Loucy (cell line): ENCODE data around the gene KIAA1210.
A peak's percentile ranks its signal among the peaks of the same experiment; 100 is the strongest.

Source experiments
- H2AFZ ChIP-seq: fragments of 200-600 bp; sonication (generic); 2 replicates; pipeline ENCODE4 v1.6.0; 2016; ENCODE audit warnings: antibody characterized with exemption, mild to moderate bottlenecking, low read length, moderate library complexity
- H3F3A ChIP-seq: fragments of 200-600 bp; 2 replicates; pipeline ENCODE4 v1.6.0; 2016; ENCODE audit warnings: antibody characterized with exemption, low read depth, mild to moderate bottlenecking
- H3K27me3 ChIP-seq: fragments of 200-600 bp; sonication (generic); 2 replicates; pipeline ENCODE4 v1.6.1; 2014; ENCODE audit warnings: low read length, mild to moderate bottlenecking; ENCODE audit not compliant: insufficient read depth, poor library complexity, severe bottlenecking
- H3K36me3 ChIP-seq: fragments of 200-600 bp; sonication (generic); 2 replicates; pipeline ENCODE4 v1.6.1; 2016; ENCODE audit warnings: low read length; ENCODE audit not compliant: insufficient read depth
- H3K4me1 ChIP-seq: fragments of 200-600 bp; sonication (generic); 2 replicates; pipeline ENCODE4 v1.5.1; 2014; ENCODE audit warnings: low read length, mild to moderate bottlenecking; ENCODE audit not compliant: insufficient read depth, poor library complexity, severe bottlenecking
- H3K4me2 ChIP-seq: fragments of 200-600 bp; sonication (generic); 2 replicates; pipeline ENCODE4 v1.6.0; 2014; ENCODE audit warnings: antibody characterized with exemption, low read length, low read depth, mild to moderate bottlenecking; ENCODE audit not compliant: poor library complexity, severe bottlenecking
- H3K4me3 ChIP-seq: fragments of 200-600 bp; sonication (generic); 2 replicates; pipeline ENCODE4 v1.5.1; 2014; ENCODE audit warnings: low read length, mild to moderate bottlenecking, mixed read lengths; ENCODE audit not compliant: poor library complexity, severe bottlenecking
- H3K79me2 ChIP-seq: fragments of 200-600 bp; sonication (generic); 2 replicates; pipeline ENCODE4 v1.6.1; 2014; ENCODE audit warnings: low read length; ENCODE audit not compliant: insufficient read depth
- H3K9ac ChIP-seq: fragments of 200-600 bp; sonication (generic); 2 replicates; pipeline ENCODE4 v1.6.0; 2014; ENCODE audit warnings: mild to moderate bottlenecking, low read depth, low read length, moderate library complexity; ENCODE audit not compliant: poor library complexity, severe bottlenecking
- H3K9me2 ChIP-seq: fragments of 200-600 bp; sonication (generic); replicated peaks from 2 replicates; pipeline ENCODE4 v1.6.1; 2016; ENCODE audit warnings: low read depth, low read length, mixed read lengths
- H3K9me3 ChIP-seq: fragments of 200-600 bp; sonication (generic); 2 replicates; pipeline ENCODE4 v1.6.1; 2014; ENCODE audit warnings: mild to moderate bottlenecking, antibody characterized with exemption, low read length, low read depth; ENCODE audit not compliant: insufficient read depth
- H4K20me1 ChIP-seq: fragments of 200-600 bp; sonication (generic); 2 replicates; pipeline ENCODE4 v1.6.0; 2014; ENCODE audit warnings: antibody characterized with exemption, low read length, mild to moderate bottlenecking; ENCODE audit not compliant: insufficient read depth, poor library complexity, severe bottlenecking
- CTCF ChIP-seq: fragments of 200-600 bp; sonication (generic); conservative IDR thresholded peaks from 2 replicates; pipeline ENCODE4 v1.5.1; 2014; ENCODE audit warnings: mild to moderate bottlenecking, antibody characterized with exemption, low read length
- EZH2phosphoT487 ChIP-seq: fragments of 200-600 bp; IDR thresholded peaks from 2 replicates; pipeline ENCODE4 v1.6.1; 2018; ENCODE audit warnings: antibody characterized with exemption, mild to moderate bottlenecking, moderate library complexity, borderline replicate concordance

Gene KIAA1210

DNA sequence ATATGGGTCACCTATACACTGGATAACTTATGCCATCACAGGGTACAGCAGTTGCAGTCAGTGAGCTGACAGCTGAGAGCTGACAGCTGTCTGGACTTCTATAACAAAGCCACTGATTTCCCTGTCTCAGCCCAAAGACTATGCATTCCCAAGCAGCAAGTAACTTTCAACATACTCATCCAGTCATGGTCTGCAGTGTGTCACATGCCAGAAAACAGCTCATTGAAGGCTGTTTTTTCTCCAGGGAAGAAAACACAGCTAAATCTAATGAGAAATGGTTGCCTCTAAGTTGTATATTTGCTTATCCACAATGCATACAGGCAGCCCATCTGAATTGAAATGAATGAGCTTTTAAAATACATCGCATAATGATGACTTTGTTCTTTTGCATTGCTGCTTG is 6.3 kb downstream of the KIAA1210 start:
- H3K79me2 ChIP-seq, result no peaks in the 10 kb centered on the region
- no peaks in the 10 kb centered on the region for H3K27me3 ChIP-seq
- H4K20me1 ChIP-seq, result no peaks in the 10 kb centered on the region
- no peaks in the 10 kb centered on the region for H3F3A ChIP-seq
- no peak overlapping the region for H3K9ac ChIP-seq
- H3K4me2 ChIP-seq, result no peak overlapping the region
- H3K9me3 ChIP-seq, result no peaks in the 10 kb centered on the region
- no peaks in the 10 kb centered on the region for H3K9me2 ChIP-seq
- H3K4me1 ChIP-seq, result no peaks in the 10 kb centered on the region
- H3K4me3 ChIP-seq, result no peak overlapping the region
- H3K36me3 ChIP-seq, result no peaks in the 10 kb centered on the region
- TF ChIP-seq EZH2phosphoT487 (no peak), CTCF (no peak)
- no peak overlapping the region for H2AFZ ChIP-seq

GRCh38 chrX:119118780-119119395 is 8.7 kb downstream of the KIAA1210 start:
- TF ChIP-seq CTCF (peak; percentile 74), EZH2phosphoT487 (no peak)
- Histone ChIP-seq H4K20me1 (no peaks in the 10 kb centered on the region), H3K9me2 (no peaks in the 10 kb centered on the region), H3K79me2 (no peaks in the 10 kb centered on the region), H3K4me3 (no peak overlapping the region), H3K4me2 (no peak overlapping the region), H3K9ac (no peak overlapping the region), H2AFZ (0 out of 2 replicates have a peak overlapping the region, but pooled peaks have one; percentile 36), H3F3A (no peaks in the 10 kb centered on the region), H3K27me3 (no peaks in the 10 kb centered on the region), H3K9me3 (no peaks in the 10 kb centered on the region), H3K36me3 (no peaks in the 10 kb centered on the region), H3K4me1 (no peaks in the 10 kb centered on the region)

- H4K20me1 ChIP-seq, result no peaks in the 10 kb centered on the region
- no peaks in the 10 kb centered on the region for H3K36me3 ChIP-seq
- no peaks in the 10 kb centered on the region for H3K4me1 ChIP-seq
- H2AFZ ChIP-seq, result no peak overlapping the region
- no peaks in the 10 kb centered on the region for H3K27me3 ChIP-seq
- no peaks in the 10 kb centered on the region for H3K9me3 ChIP-seq
- H3K79me2 ChIP-seq, result no peaks in the 10 kb centered on the region
- TF ChIP-seq CTCF, result no peak
- no peak for TF ChIP-seq EZH2phosphoT487
- H3K9me2 ChIP-seq, result no peaks in the 10 kb centered on the region
- no peaks in the 10 kb centered on the region for H3F3A ChIP-seq
- H3K4me3 ChIP-seq, result no peak overlapping the region
- H3K9ac ChIP-seq, result no peak overlapping the region
- H3K4me2 ChIP-seq, result no peak overlapping the region
Measured at GRCh38 chrX:119107206-119107605, 20.4 kb downstream of the KIAA1210 start.
